GM12878 (cell line): ENCODE results near the gene LILRB3. TPM values are rescaled to one million over a fixed set of nuclear protein-coding genes. Genes with fewer than 3 reads are reported as not detected.

Source experiments
- BHLHE40 ChIP-seq, 2 experiments: fragments of 450-650 bp in 1 of 2; IDR thresholded peaks; 2 replicates each; pipeline ENCODE4 v1.6.1; 2011 to 2017; ENCODE audit warnings: low read depth in 2 of 2, borderline replicate concordance in 1 of 2, improper control_type of control experiment in 1 of 2, low read length in 1 of 2, mild to moderate bottlenecking in 1 of 2
- CEBPB ChIP-seq, 2 experiments: fragments of 150-350 bp in 1 of 2; IDR thresholded peaks; 2 replicates each; pipeline ENCODE4 v1.6.1; 2012 to 2014; ENCODE audit warnings: low read depth in 2 of 2, low read length in 2 of 2, borderline replicate concordance in 1 of 2, inconsistent platforms in 1 of 2
- EP300 ChIP-seq, 2 experiments: fragments of 150-350 bp in 1 of 2; IDR thresholded peaks; 2 replicates each; pipeline ENCODE4 v1.6.1; 2011 to 2012; ENCODE audit warnings: low read depth in 2 of 2, low read length in 2 of 2, borderline replicate concordance in 1 of 2, improper control_type of control experiment in 1 of 2, inconsistent platforms in 1 of 2; ENCODE audit not compliant: control insufficient read depth in 1 of 2
- FOXK2 ChIP-seq: fragments of 450-650 bp; IDR thresholded peaks from 2 replicates; pipeline ENCODE4 v1.6.1; 2017; ENCODE audit warnings: mild to moderate bottlenecking, moderate library complexity
- HSF1 ChIP-seq: fragments of 150-350 bp; IDR thresholded peaks from 2 replicates; pipeline ENCODE4 v1.6.1; 2014; ENCODE audit warnings: mild to moderate bottlenecking, low read depth, low read length
- IRF4 ChIP-seq: IDR thresholded peaks from 2 replicates; pipeline ENCODE4 v1.6.1; 2011; ENCODE audit warnings: low read depth, low read length
- MAX ChIP-seq: IDR thresholded peaks from 2 replicates; pipeline ENCODE4 v1.6.1; 2012; ENCODE audit warnings: low read depth, low read length, improper control_type of control experiment
- MXI1 ChIP-seq: fragments of 150-350 bp; IDR thresholded peaks from 2 replicates; pipeline ENCODE4 v1.6.1; 2011; ENCODE audit warnings: low read depth, mild to moderate bottlenecking, inconsistent platforms, low read length, improper control_type of control experiment
- MYC ChIP-seq: IDR thresholded peaks from 2 replicates; pipeline ENCODE4 v1.6.1; 2011; ENCODE audit warnings: mild to moderate bottlenecking, low read length, moderate library complexity, inconsistent platforms; ENCODE audit not compliant: insufficient read depth, insufficient replicate concordance, insufficient read length, severe bottlenecking
- NFYA ChIP-seq: IDR thresholded peaks from 2 replicates; pipeline ENCODE4 v1.6.1; 2011; ENCODE audit warnings: low read depth, mild to moderate bottlenecking, low read length, improper control_type of control experiment, borderline replicate concordance
- NR2C1 ChIP-seq: fragments of 450-650 bp; IDR thresholded peaks from 2 replicates; pipeline ENCODE4 v1.6.1; 2017; ENCODE audit warnings: antibody characterized with exemption, mild to moderate bottlenecking, moderate library complexity
- POLR2A ChIP-seq: IDR thresholded peaks from 2 replicates; pipeline ENCODE4 v1.6.1; 2011; ENCODE audit warnings: low read depth, mild to moderate bottlenecking, low read length
- POLR2AphosphoS2 ChIP-seq: IDR thresholded peaks from 2 replicates; pipeline ENCODE4 v1.6.1; 2011; ENCODE audit warnings: low read depth, mild to moderate bottlenecking, low read length, improper control_type of control experiment, moderate library complexity
- RAD51 ChIP-seq: fragments of 450-650 bp; IDR thresholded peaks from 2 replicates; pipeline ENCODE4 v1.6.1; 2016; ENCODE audit warnings: moderate library complexity, mild to moderate bottlenecking, inconsistent platforms
- RB1 ChIP-seq: fragments of 450-650 bp; formaldehyde crosslinking; IDR thresholded peaks from 2 replicates; pipeline ENCODE4 v1.6.1; 2017; ENCODE audit warnings: mild to moderate bottlenecking, borderline replicate concordance
- RELA ChIP-seq: fragments of 450-650 bp; IDR thresholded peaks from 2 replicates; pipeline ENCODE4 v1.8.0; 2014; ENCODE audit warnings: borderline replicate concordance; ENCODE audit not compliant: partially characterized antibody
- SMC3 ChIP-seq: IDR thresholded peaks from 2 replicates; pipeline ENCODE4 v1.6.1; 2011; ENCODE audit warnings: low read length, improper control_type of control experiment, borderline replicate concordance
- SREBF1 ChIP-seq: IDR thresholded peaks from 2 replicates; pipeline ENCODE4 v1.6.1; 2012; ENCODE audit warnings: mild to moderate bottlenecking, low read length
- STAT3 ChIP-seq: IDR thresholded peaks from 2 replicates; pipeline ENCODE4 v1.6.1; 2011; ENCODE audit warnings: low read depth, low read length, improper control_type of control experiment
- WRNIP1 ChIP-seq: IDR thresholded peaks from 2 replicates; pipeline ENCODE4 v1.6.1; 2011; ENCODE audit warnings: low read depth, low read length, improper control_type of control experiment, borderline replicate concordance
- ZBTB11 ChIP-seq: fragments of 450-650 bp; formaldehyde crosslinking; IDR thresholded peaks from 2 replicates; pipeline ENCODE4 v1.5.0; 2022; ENCODE audit warnings: mild to moderate bottlenecking, missing genetic modification characterization
- ZBTB33 ChIP-seq: fragments of 450-650 bp; IDR thresholded peaks from 2 replicates; pipeline ENCODE4 v1.6.1; 2017; ENCODE audit warnings: mild to moderate bottlenecking
- polyA plus RNA-seq, 11 experiments: library from polyadenylated mRNA; depleted of rRNA in 4 of 11; unstranded in 6 of 11; stranded (reverse) in 5 of 11; fragments of >200 nt; fragmentation: Nextera tagmentation in 4 of 11; fragmentation: Illumina TruSeq in 1 of 11; extraction: Ambion mirVana in 4 of 11; extraction: Trizol in 1 of 11; gene quantifications; 1 replicate in 1 of 11; 2 replicates in 10 of 11; pipeline versions ENCODE4 v1.2.1 to v1.2.3, GENCODE V29; 2011 to 2016; ENCODE audit warnings: inconsistent platforms in 2 of 11, missing spikeins in 2 of 11, low read depth in 1 of 11
- total RNA-seq, 4 experiments: library from RNA; depleted of rRNA in 3 of 4; stranded (reverse); fragments of >200 nt in 3 of 4; fragmentation: Illumina TruSeq in 1 of 4; extraction: Trizol in 1 of 4; gene quantifications; 2 replicates each; pipeline versions ENCODE4 v1.2.1 to v1.2.3, GENCODE V29; 2013 to 2021

The LILRB3 gene
- total and polyA plus RNA-seq, 10 of the 15 experiments (the other 5 are each of a cell fraction or from before 2014, with no cell fraction given): 0.04 to 1.1 (median 0.18) TPM; not detected in 1

- peak; percentile 97; the same call in 1 of the 2 replicates for TF ChIP-seq HSF1
- TF ChIP-seq STAT3: no peak
- no peak; a peak in 1 of 4 replicates for TF ChIP-seq EP300 (IDR thresholded peaks at IDR 0.05; ENCODE audit: borderline replicate concordance in 1 of 2, control insufficient read depth in 1 of 2, low read depth in 2 of 2, low read length in 2 of 2)
- TF ChIP-seq BHLHE40 (IDR thresholded peaks at IDR 0.05; ENCODE audit: borderline replicate concordance in 1 of 2, low read depth in 2 of 2, low read length in 1 of 2): 0 out of 4 replicates have a peak, but pooled peaks of 1 of the 2 experiments have one; percentile 39
- TF ChIP-seq MYC: peak; percentile 63
- TF ChIP-seq IRF4: peak; percentile 7; the same call in 1 of the 2 replicates
- no peak for TF ChIP-seq FOXK2
- TF ChIP-seq NFYA: no peak
- TF ChIP-seq POLR2AphosphoS2: peak; percentile 87
- 0 out of 2 replicates have a peak, but pooled peaks have one; percentile 38 for TF ChIP-seq SREBF1
- no peak for TF ChIP-seq ZBTB33
- TF ChIP-seq POLR2A: peak; percentile 90
- no peak for TF ChIP-seq SMC3
- TF ChIP-seq ZBTB11 (CRISPR knock-in tag): no peak
- TF ChIP-seq NR2C1: no peak
- TF ChIP-seq CEBPB (IDR thresholded peaks at IDR 0.05; ENCODE audit: borderline replicate concordance in 1 of 2, low read depth in 2 of 2, low read length in 2 of 2): no peak
- peak; percentile 88; the same call in 1 of the 2 replicates for TF ChIP-seq RB1
- no peak for TF ChIP-seq WRNIP1
- TF ChIP-seq MXI1: peak; percentile 83
- TF ChIP-seq RAD51: no peak
- peak; percentile 80 for TF ChIP-seq RELA
- TF ChIP-seq MAX: peak; percentile 64
Observed at GRCh38 chr19:54189735-54190502, 32.9 kb downstream of the LILRB3 start (continued).
